ENCODE measurements around the gene ATRN.

GRCh38 chr20:3630429-3630828 is 159.6 kb downstream of the ATRN start:
- TF ChIP-seq CTCF (conservative IDR thresholded peaks at IDR 0.05; ENCODE audit: low read length): no peak
- no peak for TF ChIP-seq EZH2phosphoT487 (IDR thresholded peaks at IDR 0.05; ENCODE audit: borderline replicate concordance)

Data from Loucy (cell line).